GM12891 (cell line): ENCODE measurements around the gene NCOR2.

Experiments
- DNase-seq: peaks from one replicate; pipeline ENCODE4 v3.0.0; 2011; ENCODE audit warnings: low spot score; ENCODE audit not compliant: insufficient read length
- FAIRE-seq: peaks from 2 replicates; lab custom pipeline; 2011; peaks lifted over from hg19 to GRCh38; lab: Jason Lieb, UNC
- PAX5 ChIP-seq: IDR thresholded peaks from 2 replicates; pipeline ENCODE4 v1.6.1; 2011; ENCODE audit warnings: low read length, moderate library complexity, mild to moderate bottlenecking; ENCODE audit not compliant: insufficient read depth, severe bottlenecking
- POLR2A ChIP-seq: IDR thresholded peaks from 2 replicates; pipeline ENCODE4 v1.6.1; 2011; ENCODE audit warnings: low read depth, low read length, control low read depth
- POLR2AphosphoS5 ChIP-seq: IDR thresholded peaks from 2 replicates; pipeline ENCODE4 v1.6.1; 2011; ENCODE audit warnings: low read depth, low read length, control low read depth
- POU2F2 ChIP-seq: IDR thresholded peaks from 2 replicates; pipeline ENCODE4 v1.6.1; 2011; ENCODE audit warnings: low read depth, mild to moderate bottlenecking, control low read depth, low read length, moderate library complexity
- SPI1 ChIP-seq: IDR thresholded peaks from 2 replicates; pipeline ENCODE4 v1.6.1; 2011; ENCODE audit warnings: low read depth, low read length, control low read depth
- TAF1 ChIP-seq: IDR thresholded peaks from 2 replicates; pipeline ENCODE4 v1.6.1; 2011; ENCODE audit warnings: low read depth, low read length, control low read depth

NCOR2 gene

GRCh38 chr12:124519746-124520145 lies 47.7 kb downstream of the NCOR2 start:
- TF ChIP-seq TAF1 (no peak), SPI1 (no peak), POLR2A (no peak), POLR2AphosphoS5 (no peak), PAX5 (no peak)
- DNase-seq (no peak), FAIRE-seq (peak; percentile 50)

DNA sequence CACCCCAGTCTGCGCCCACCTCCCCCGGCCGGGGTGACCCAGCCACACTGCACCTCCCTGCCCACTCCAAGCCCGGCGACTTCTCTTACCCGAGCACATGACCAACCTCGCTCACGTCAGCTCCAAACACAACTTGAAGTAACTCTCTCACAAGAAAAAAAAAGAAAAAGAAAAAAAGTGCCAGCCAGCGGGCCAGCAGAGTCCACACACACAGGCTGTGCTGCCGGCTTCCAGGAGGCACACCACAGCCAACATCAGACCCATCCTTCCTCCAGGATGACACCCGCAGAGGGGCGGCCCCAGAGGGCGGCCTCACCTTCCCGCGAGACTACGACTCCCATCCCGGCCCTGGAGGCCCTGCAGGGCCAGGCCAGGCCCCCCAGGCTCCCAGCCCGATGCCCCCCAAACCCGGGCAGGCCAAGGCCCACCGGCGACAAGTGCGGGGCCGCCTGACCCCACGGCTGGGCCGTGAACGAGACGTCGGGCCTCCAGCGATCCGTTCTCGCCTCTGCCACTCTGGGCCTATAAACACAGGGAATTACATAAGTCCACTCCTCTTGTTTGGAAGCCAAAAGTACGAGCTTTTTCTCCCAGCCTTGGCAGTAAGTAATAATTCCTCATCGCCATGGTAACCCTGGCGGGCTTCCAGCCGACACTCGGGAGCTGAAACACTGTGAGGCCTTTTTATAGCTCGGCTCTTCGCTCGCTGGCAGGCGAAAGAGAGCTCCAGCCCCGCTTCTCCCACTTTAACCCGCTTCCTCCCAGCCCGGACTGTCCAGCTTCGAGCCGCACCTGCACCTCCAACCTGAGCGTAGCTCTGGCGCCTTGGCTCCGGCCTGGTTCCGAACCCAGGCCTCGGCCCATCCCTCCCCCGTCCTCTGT lies 49.1 kb downstream of the NCOR2 start:
- DNase-seq (no peak), FAIRE-seq (no peak)
- TF ChIP-seq TAF1 = no peak
- TF ChIP-seq POLR2A = no peak
- TF ChIP-seq POU2F2 = no peak
- no peak for TF ChIP-seq SPI1
- no peak for TF ChIP-seq POLR2AphosphoS5
- no peak for TF ChIP-seq PAX5
